T-helper 1 cell (primary cell): ENCODE data around the gene ASIP.
A peak's percentile ranks its signal among the peaks of the same experiment; 100 is the strongest.
"Not testable (repeated sequence)": the region's sequence is repeated elsewhere in the genome, so short reads cannot be mapped to it uniquely, and the experiment has no call there.

ENCODE experiments used
- DNase-seq, 5 donors: peaks; one replicate each; pipeline ENCODE4 v3.0.0-alpha.2; 2012 to 2020

The ASIP gene

DNA sequence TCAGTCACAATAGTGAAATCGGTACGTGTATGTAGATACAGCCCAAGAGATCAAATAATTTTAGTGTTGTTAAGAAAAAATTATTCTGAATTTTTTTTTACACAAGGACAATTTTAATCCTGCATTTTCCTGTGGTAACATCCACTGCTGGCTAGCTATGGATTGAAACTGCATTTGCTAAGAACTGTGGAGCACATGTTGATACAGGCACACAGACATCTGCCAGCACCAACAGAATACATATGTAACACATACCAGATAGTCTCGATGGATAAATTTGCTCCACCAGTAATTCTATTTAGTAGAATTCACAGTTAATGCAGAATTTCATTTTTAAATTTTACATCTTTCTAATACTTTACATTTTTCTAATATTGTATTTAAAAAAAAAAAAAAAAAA lies 2.2 kb downstream of the ASIP start:
- DNase-seq = no peak

DNA sequence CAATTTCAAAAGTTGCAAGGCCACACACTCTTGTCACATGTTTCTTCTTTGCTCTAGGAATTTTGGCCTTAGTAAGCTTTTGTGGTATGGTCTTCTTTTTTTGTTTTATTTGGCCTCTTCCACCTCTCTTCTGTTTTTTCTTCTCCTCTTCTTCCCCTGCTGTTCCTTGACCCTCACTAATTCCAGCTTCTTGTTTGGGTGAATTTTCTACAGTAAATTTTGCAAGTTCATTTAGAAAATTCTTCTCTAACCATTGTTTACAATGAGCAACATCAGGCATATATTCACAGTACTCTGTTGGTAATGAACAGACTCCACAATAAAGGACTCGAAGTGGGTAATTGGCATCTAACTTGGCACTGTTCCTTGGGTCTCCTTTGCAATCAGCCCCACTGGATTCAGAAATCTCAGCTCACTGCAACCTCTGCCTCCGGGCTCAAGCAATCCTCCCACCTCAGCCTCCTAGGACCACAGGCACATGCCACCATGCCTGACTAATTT lies 5.0 kb downstream of the ASIP start:
- DNase-seq = no peak

DNA sequence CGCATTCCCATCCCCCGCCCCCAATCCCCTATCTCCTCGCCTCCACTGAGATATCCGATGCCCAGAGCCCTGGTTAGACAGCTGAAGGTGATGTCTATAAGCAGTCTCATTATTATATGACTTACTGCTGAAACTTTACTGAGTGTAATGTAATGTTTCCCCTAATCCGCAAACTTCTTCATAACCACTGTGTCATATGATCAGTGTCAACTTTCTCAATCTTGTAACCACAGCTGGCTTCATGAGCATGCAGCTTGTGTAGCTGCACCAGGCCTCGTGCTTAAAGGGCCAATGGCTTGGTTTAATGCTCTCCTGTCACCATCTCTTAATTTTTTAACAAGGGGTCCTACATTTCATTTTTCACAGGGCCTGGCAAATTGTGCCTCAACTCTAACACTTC lies 8.1 kb downstream of the ASIP start:
- DNase-seq = peak in 1 of 5 donors; percentile 21

DNA sequence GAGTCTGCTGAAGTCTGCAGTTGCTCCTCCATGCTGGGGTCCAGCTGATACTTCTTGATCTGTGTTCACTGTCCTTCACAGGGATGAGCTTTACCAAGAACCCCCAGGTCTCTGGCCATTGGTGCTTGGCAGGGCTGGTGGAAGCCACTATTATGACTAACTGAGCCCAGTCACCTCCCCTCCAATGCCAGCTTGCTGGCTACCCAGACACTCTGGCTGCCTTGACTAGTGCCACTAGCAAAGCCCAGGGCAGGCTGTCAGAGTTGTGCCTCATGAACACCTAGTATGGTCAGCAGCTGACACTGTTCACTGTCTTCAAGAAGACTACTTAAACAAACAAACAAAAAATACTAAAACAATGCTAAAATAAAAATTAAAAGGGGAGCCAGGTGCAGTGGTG lies 8.8 kb downstream of the ASIP start:
- no peak for DNase-seq

DNA sequence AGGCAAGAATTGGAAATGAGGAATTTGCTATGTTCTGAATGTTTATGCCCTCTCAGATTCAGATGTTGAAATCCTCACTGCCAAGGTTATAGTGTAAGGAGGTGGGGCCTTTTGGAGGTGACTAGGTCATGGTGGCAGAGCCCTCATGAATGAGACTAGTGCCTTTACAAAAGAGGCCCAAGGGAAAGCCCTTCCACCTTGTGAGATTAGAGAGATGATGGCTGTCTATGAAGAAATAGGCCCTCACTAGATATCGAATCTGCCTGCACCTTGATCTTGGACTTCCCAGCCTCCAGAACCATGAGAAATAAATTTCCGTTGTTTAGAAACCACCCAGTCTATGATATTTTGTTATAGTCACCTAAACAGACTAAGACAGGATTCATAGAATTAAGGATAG lies 10.4 kb downstream of the ASIP start:
- DNase-seq = no peak

DNA sequence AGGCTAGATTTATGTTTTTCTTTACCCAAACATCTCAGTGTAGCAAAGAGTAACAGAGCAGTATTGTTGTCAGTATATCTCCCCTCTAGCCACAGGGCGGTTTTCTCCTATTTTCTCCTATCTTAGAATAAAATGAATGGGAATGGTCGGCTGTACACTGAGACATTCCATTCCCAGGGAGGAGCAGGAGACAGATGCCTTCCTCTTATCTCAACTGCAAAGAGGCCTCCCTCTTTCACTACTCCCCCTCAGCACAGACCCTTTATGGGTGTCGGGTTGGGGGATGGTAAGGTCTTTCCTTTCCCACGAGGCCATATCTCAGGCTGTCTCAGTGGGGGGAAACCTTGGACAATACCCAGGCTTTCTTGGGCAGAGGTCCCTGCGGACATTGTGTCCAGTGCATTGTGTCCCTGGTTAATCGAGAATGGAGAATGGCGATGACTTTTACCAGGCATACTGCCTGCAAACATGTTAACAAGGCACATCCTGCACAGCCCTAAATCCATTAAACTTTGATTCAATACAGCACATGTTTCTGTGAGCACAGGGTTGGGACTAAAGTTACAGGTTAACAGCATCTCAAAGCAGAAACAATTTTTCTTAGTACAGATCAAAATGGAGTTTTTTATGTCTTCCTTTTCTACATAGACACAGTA lies 11.3 kb downstream of the ASIP start:
- not testable (repeated sequence) for DNase-seq

DNA sequence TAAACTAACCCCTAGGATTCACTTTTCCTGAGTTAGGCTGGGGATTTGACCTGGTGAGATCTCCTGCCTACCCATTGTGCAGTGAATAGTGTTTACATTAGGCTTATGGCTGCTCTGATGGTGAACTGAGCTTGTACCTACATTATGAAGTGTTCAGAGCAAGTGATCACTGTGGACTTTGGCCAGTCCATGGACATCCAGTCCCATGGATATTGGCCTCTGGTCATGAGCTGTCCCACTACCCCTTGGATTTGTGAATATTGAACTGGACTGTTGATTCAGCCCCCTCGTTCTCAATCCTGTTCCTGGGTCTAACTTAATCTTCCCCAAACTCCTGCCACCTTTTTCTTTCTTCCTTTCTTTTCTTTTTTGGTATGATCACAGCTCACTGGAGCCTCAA lies 13.8 kb downstream of the ASIP start:
- DNase-seq = no peak

DNA sequence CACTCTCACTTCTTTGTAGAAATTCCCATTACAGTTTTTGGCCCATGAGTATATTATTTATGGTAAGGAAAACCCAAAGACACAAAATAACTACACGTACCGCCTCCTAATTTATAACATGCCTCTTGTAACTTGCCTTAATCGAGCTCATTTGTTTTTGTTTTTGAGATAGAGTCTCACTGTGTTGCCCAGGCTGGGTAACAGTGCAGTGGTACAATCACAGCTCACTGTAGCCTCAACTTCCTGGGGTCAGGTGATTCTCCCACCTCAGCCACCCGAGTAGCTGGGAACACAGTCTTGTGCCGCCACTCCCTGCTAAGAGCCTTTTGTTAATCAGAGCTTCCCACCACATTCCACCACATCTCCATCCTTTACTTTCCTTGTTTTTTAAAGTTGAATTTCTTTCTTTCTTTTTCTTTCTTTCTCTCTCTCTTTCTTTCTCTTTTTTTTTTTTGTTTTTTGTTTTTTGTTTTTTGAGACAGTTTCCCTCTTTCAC lies 15.5 kb downstream of the ASIP start:
- no peak for DNase-seq

DNA sequence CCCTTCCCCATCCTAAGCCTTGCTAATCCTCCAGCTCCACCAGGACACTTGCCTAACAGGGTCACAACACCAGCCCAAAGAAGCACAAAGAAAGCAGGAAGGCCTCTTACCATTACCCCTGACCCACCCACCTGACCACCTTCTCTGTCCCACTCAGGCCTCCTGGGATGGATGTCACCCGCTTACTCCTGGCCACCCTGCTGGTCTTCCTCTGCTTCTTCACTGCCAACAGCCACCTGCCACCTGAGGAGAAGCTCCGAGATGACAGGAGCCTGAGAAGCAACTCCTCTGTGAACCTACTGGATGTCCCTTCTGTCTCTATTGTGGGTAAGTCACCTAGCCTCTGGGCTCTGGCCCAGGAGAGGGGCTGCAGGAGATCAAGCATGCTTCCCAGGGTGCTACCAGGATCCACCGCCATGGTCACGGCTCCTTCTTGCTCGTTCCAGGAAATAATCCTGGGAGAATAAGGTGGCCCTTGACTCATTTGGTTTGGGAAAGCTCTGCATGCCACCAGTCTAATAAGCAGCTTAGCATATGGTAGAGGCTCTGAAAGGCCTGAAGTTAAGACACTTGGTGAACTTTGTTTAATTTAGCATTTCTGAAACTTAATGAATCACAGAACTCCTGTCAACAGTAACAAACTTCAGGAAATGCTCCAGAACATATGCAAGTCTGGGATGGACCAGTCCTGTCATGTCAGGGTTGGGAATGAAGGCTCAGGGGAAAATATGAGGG lies 19.2 kb downstream of the ASIP start:
- DNase-seq = no peak

DNA sequence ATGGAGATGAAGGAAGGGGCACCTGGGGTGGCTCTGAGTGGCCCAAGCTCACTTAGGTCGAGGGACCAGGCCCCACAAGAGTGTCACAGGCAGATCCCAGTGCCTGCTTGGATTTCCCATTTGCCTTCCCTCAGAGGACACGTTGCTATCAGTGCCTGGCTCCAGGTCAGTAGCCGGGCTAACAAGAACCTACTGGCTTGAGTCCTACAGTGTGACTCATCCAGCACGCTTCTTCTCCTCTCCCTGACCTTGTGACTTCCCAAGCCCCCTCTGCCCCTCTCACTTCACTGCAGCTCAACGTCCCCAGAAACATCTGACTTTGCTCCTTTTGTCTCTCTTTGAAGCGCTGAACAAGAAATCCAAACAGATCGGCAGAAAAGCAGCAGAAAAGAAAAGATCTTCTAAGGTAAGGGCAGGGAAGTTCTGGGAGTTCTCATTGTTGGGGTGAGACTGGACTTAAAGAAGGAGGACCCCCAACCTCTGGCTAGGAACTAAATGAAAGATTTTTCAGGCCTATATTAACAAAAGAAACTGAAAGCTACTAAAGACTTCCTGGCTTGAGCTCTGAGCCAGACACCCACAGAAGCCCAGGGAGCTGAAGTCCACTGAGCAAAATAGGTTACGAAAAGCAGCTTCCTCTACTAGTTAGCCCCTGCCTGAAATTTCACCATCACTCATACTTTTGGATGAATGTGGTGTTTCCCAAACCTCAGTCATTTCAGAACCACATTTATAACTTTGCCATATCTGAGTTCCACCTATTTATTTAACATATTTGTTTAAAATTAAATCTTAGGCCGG lies 21.5 kb downstream of the ASIP start:
- no peak for DNase-seq

DNA sequence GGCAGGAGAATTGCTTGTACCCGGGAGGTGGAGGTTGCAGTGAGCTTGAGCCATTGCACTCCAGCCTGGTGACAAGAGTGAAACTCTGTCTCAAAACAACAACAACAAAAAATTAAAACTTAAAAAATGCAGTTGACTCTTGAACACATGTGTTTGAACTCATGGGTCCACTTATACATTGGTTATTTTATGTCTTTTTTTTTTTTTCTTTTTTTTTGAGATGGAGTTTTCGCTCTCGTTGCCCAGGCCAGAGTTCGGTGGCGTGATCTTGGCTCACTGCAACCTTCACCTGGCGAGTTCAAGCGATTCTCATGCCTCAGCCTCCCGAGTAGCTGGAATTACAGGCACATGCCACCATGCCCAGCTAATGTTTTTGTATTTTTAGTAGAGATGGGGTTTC lies 22.2 kb downstream of the ASIP start:
- not testable (repeated sequence) for DNase-seq

DNA sequence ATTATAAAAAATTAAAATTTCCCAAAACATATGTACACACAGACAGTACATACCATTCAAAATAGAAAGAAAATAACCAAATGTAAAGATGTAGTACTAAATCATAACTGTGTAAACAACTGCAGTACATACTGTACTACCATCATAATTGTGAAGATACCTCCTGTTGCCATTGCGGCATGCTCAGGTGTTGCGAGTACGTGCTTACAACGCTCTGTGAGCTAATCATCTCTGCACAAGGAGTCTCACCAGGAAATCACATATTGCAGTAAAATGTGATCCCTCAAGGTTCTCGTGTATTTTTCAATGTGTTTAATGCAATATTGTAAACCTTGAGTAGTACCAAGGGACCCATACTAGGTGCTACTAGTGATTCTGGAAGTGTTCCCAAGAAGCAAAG lies 22.9 kb downstream of the ASIP start:
- DNase-seq = no peak

DNA sequence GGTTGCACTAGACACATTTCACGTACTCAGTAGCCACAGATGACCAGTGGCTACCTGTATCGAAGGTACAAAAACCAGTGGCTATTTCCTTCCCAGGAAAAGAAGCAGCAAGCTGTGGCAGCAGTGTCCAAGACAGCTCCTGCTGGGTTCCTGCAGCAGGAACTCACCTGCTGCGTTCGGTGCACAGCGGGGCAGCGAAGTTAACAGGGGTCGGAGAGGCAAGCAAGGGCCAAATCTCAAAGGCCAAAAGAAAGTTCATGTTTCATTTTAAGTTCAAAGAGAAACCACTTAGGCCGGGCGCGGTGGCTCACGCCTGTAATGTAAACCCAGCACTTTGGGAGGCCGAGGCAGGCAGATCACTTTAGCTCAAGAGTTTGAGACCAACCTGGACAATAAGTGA lies 26.9 kb downstream of the ASIP start:
- DNase-seq = no peak

DNA sequence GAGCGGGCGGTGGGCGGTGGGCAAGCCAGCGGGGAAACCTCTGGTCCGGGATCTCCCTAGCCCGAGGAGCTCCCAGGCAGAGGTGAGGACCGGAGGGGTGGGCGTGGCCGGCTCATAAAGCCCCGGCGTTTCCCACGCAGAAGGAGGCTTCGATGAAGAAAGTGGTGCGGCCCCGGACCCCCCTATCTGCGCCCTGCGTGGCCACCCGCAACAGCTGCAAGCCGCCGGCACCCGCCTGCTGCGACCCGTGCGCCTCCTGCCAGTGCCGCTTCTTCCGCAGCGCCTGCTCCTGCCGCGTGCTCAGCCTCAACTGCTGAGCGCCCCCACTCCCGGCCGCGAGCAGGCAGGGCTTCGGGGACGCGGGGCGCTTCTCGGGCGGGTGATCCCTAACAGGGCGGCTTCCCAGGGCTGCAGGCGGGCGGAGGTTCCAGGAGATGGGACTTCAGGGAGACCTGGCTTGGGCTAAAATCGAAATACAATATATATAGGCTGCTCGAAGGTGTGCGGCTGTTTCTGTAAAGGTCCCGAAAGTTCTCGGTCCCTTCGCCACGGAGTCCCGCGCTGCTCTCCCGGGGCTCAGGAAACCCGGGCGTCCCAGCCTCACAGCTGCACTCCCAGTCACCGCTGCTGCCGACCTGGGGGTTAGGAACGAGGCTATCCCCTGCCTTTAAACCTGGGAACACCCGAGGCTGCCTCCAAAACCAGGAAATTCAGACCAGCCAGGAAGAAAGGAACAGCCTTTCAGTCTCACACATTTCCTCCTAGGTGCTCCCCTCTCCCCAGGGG lies 27.8 kb downstream of the ASIP start:
- peak in 1 of 5 donors; percentile 2 for DNase-seq

DNA sequence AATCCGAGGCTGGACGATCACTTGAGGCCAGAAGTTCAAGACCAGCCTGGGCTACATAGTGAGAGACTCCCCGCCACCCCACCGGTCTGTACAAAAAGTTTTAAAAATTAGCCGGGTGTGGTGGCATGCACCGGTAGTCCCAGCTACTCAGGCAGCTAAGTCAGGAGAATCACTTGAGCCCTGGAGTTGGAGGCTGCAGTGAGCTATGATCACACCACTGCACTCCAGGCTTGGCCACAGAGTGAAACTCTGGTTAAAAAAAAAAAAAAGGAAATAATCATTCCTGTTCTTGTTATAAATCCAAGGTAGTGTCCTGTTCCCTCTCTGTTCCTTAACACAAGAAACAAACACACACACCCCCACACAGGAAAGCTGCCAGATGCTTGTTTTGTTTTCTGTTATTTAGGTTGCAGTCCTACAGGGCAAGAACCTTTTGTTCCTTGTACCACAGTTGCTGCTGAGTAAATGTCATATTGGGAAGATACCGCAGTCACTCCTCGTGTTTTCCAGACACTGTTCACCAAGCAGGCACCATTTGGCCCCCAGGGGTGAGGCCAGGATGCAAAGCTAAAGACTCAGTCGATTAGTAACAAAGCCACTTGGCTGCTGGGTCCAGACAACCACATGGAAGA lies 28.9 kb downstream of the ASIP start:
- no peak for DNase-seq

DNA sequence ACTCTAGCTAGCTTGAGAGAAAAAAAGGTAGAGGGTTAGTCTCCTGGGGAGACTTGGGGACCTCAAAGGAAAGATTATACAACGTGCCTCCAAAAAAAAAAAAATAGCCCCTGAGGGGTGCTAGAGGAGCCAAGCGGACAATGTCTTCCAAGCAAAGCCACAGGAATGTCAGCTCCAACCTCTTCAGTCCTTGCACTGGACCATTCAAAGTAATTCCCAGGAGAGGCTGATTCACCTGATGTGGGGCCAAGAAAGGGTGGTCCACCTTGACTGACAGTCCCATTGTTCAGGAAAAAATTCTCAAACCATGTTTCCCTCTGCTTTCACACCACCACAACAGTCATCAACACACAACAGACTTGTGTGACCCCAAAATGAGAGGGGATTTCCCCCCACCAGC lies 30.7 kb downstream of the ASIP start:
- DNase-seq = no peak

DNA sequence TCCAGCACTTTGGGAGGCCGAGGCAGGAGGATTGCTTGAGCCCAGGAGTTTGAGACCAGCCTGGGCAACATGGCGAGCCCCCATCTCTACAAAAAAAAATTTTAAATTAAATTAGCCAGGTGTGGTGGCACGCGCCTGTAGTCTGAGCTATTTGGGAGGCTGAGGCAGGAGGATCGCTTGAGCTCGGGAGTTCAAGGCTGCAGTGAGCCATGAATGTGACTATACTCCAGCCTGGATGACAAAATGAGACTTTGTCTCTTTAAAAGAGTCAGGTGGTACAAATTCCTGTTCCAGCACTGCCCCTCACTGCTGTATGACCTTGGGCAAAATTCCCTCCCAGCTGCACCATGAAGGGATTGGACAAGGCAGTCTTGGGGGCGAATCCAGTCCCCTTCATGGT lies 33.5 kb downstream of the ASIP start:
- no peak for DNase-seq

DNA sequence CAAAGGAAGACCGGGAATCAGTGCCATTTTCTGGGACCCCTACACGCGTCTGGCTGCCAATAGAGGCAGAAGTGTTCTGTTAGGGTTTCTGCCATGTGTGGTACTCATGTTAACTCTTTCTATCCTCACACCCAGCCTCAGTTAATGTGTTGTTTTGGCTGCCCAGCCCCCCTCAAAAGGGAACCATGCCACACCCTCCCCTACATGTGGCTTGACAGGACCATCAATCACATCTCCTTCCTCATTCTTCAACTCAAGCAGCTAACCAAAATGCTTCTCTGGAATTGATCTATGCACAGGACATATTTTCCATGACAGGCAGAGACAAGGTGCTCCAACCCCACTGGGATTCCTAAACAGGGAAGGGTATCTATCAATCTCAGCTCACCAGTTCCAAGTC lies 40.0 kb downstream of the ASIP start:
- no peak for DNase-seq

DNA sequence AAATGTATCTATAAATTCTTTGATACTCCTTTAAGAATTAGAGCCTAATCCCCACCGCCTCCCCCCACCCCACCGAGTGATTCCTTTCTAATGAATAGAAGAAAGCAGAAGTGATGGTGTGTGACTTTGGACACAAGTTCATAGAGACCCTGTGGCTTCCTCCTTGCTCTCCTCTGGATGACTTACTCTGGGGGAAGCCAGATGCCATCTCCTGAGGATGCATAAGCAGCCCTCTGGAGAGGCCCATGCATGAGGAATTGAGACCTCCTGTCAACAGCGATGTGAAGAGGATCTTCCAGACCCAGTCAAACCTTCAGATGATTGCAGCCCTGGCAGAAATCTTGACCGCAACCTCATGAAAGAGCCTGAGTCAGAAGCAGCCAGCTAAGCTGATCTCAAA lies 40.8 kb downstream of the ASIP start:
- no peak for DNase-seq

DNA sequence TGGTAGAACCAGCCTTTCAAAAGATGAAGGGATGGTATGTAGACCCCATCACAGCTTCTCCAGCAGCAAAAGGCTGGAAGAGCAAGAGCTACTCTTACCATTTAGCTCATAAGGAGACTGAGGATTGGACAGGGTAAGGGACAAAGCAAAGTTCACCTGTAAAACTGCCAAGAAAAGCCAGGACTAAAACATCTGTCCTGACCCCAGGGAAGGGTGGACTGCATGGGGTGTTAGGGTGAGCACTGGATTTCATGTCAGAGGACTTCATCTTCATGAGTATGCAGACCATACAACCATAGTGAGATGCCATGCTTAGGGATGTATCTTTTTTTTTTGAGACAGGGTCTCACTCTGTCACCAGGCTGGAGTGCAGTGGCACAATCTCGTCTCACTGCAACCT lies 42.6 kb downstream of the ASIP start:
- no peak for DNase-seq

DNA sequence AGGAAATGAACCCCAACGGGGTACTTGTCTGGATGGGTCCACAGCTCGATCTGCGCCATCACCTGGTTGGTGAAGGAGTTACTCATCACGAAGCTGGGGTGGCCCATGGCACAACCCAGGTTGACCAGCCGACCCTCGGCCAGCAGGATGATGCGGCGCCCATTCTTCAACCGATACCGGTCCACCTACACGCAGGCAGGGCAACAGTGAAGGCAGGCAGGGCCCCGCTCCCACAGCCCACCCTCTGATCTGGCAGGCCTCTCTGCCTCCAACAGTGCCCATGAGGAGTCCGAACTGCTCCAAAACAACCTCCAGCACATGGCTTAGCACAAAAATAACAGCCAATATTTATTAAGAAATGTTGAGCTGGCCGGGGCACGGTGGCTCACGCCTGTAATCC lies 44.2 kb downstream of the ASIP start:
- DNase-seq = no peak

DNA sequence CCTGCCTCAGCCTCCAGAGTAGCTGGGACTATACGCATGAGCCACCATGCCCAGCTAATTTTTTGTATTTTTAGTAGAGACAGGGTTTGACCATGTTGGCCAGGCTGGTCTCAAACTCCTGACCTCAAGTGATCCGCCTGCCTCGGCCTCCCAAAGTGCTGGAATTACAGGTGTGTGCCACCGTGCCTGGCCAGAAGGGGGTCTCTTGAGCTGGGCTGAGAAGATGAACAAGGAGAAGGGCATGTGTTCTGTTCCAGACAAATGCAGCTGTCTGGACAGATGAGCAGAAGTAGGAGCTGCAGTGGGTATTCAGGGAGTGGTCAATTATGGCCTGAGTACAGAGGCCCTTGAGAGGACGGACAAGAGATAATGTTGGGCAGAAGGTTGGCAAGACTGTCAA lies 46.3 kb downstream of the ASIP start:
- DNase-seq = not testable (repeated sequence)
